Stimulated activated naive CD8-positive, alpha-beta T cell treated with anti-CD3 and anti-CD28 coated beads, Interleukin-15, Interleukin-2, amounts not matched to agents 100 U/mL and 50 U/mL, for 24 hours (primary cell): ENCODE results near the gene SIX4.

Experiments used
- ATAC-seq: fragments of 150-1000 bp; cut with Tn5 transposase; one replicate; pipeline ENCODE4 v1.10.0; 2021
- DNase-seq: peaks from one replicate; pipeline ENCODE4 v3.0.0; 2021

Gene SIX4

DNA sequence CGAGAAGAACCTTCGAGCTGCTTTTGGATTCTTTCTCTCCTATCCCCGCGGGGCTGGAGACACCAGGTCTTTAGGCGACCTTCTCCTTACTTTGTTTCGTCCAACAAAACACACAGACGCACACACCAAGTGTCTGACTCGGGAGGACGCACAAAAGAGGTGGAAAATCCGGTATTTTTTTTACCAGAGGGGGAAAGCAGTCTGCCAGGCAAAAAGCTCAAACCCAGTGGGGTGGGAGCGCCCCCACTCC is 2.1 kb downstream of the SIX4 start:
- DNase-seq (no peak), ATAC-seq (no peak)

DNA sequence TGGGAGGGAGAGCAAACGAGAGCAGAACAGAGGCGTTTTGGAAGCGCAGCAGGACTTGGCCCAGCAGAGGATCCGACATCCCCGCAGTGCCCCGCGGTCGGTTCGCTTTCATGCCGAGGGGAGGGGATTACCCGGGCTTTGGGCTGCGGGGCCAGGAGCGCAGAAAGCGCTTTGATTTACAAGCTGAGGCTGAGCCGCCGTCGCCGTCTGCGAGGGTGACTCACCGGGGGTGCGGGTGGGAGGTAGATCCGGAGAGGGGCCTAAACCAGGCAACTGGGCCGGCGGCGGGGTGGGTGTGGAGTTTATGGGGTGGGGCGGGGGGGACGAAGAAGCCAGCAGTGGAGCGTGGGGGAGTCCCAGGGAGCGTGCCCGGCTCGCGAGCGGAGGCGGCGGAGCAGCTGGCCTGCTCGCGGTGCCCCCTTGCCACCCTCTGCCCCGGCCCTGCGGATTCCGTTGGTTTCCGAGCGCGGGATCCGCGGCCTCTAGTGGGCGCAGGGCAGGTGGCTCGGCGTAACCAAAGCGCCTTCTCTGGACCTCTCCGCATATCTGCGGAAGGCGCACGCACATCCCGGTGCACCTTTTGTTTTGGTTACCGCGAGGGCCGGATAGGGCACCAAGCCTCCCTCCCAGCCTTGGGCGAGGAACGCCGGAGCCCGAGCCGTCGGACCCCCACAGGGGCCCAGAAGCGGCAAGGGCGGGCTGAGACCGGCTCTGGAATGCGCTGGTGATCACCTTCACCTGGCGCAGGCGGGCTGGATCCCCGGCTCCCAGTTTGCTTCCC is 2.6 kb downstream of the SIX4 start:
- peak; percentile 67 for ATAC-seq
- peak; percentile 73 for DNase-seq

DNA sequence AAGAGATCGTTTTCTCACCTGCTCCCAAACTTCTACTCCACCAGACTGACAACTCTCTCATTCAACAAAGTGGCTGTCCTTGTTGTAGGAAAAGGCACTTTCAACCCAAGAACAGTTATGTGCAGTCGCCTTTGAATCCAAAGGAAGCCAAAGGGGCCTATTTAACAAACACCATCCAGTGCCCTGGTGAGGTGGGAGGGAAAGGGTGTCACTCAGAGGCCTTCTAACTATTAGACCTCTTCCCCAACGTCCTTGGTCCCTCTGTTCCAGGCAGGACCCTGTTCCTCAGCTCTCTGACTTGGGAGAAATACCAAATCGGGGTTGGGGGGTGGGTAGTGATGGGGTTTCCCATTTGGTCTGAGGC is 3.2 kb downstream of the SIX4 start:
- no peak for ATAC-seq
- DNase-seq: no peak

DNA sequence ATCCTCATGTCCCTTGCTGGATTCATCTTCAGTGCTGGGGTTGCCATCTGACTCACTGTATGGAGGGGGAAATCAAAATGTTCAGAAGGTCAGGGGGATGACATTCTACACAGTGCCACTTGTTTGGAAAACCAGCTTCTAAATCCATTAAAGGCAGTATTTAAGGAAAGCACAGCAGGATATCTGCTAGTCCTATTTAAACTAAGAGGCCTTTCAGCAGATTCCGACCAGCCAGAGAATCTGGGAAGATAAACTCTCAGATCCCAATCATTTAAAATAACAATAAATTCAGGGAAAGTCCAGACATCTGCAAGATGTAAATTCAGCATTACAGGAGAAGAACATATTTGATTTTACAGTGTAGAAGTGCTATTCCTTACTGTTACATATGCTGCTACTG is 3.8 kb downstream of the SIX4 start:
- DNase-seq (no peak), ATAC-seq (no peak)

DNA sequence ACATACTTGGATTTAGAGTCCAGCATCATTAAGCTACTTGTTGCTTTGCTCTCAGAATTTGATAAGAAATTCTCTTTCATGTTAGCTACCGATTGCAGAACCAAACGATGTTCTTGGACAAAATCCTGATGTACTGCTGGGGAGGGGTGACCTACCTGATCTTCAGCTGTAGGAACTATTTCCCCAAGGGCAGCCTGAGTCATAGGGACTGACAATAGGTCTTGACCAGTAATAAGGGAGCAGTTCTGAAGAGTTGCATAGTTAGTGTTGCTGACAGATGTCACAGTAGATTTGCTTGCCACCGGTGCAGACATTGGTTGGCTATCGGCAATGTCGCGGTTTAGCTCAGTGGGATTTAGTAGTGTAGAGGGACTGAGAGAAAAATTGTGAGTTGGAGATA is 10.6 kb downstream of the SIX4 start:
- ATAC-seq (no peak), DNase-seq (no peak)

DNA sequence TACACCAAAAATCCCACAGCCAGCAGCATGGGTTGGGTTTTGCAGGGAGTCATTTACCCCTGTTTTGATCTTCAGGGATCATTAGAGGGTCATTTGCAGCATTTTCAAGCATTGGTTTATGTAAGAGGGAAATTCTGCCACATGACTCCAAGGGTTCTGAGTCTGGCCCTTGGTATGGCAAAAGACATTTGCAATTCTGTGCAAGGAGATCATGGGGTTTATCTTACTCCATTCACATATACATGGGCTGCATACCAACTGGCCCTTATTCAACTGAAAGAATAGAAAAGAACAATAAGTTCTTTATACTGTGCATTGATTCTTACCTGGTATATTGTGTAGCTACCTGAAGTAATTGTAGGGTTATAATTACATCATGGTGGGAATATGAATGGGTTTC is 13.7 kb downstream of the SIX4 start:
- ATAC-seq (no peak), DNase-seq (no peak)

DNA sequence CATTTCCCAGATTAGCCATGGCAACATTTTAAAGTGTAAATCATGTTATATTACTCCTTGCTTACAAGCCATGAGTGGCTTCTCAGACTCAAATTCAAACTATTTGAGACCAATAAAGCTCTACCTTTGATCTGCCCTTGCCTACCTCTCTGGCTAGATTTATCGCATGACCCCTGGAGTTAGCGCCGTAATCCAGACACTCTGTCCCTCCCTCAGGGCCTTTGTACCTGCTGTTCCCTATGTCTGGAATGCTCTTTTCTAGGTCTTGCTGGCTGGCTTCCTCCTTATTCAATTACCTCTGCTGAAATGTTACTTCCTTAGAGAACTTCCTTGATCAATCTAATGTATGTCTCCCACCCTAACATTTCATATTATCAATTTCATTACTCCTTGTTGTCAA is 16.3 kb downstream of the SIX4 start:
- DNase-seq: no peak
- no peak for ATAC-seq

DNA sequence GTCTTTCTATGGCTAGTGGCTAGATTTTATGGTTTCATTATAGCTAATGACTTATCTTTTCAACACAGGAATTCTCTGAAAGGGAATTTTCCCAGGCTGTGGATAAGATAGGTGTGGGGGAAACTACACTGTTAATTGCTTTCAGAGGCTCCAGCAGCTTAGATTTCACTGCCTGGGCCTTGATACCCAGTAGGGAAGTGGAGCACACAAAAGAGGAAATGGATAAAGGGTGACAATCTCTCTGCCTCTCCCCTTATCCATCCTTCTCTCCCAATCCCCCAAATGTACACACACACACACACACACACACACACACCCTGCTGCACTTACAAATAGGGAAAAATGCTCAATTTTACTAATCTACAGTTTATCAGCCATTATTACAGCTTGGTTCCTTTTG is 19.1 kb downstream of the SIX4 start:
- ATAC-seq: no peak
- DNase-seq: no peak

DNA sequence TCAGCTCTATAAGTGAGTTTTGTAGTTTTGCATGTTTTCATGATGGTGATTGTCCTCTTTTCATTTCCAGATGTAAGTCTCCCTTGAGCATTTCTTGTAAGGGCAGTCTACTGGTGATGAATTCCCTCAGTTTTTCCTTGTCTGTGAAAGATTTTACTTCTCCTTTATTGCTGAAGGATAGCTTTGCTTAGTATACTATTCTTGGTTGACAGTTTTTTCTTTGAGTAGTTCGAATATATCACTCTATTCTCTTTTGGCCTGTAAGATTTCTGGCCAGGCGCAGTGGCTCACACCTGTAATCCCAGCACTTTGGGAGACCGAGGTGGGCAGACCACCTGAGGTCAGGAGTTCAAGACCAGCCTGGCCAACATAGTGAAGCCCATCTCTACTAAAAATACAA is 23.6 kb downstream of the SIX4 start:
- DNase-seq (no peak), ATAC-seq (no peak)

DNA sequence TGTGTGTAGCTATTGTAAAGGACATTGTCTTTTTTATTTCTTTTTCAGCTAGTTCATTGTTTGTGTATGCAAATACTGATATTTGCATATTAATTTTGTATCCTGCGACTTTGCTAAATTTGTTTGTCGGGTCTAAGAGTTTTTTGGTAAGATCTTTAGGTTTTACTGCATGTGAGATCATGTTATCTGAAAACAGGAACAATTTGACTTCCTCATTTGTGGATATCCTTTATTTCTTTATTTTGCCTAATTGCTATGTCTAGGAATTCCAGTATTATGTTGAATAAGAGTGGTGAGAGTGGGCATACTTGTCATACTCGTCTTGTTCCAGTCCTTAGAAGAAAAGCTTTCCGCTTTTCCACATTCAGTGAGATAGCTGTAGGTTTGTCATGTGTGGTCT is 28.8 kb downstream of the SIX4 start:
- DNase-seq (no peak), ATAC-seq (no peak)

DNA sequence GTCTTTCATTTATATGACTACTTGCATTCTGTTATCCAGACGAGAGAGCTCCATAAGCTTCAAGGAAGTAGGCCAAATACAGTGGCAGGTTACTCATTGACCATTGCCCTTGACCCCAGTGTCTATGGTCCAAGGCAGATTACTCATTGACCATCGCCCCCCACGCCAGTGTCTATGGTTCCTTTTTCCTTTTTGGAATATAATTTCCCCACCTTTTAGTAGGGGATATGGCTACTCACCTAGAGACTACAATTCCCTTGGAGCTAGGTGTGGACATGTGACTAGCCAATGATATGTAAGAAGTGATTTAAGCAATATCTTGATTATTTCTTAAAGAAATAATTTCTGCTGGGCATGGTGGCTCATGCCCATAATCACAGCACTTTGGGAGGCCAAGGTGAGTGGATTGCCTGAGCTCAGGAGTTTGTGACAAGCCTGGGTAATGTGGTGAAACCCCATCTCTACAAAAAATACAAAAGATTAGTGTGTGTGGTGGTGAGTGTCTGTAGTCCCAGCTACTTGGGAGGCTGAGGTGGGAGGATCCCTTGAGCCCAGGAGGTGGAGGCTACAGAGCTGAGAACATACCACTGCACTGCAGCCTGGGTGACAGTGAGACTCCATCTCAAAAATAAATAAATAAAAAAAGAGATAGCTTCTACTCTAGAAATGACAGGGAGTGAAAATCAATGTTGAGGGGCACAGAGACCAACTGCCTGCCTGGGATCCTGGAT is 32.6 kb downstream of the SIX4 start:
- ATAC-seq (no peak), DNase-seq (no peak)

DNA sequence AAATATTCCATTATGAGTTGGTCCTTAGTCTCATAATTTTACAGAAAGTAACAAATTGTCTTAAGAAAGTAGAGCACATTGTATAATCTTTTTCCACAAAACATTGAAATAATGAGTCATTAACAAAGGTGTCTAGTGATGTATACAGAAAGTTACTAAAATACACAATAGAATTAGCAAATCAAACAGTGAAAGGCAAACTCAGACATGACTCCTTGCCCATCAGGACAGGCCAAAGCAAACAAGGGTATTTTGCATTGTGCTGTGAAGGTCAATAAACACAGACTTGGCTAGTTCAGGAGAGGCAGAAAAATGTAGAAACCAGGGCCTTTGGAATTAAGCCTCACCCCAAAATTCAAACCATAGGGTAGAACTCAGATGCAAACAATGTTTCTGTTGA is 37.3 kb downstream of the SIX4 start:
- no peak for ATAC-seq
- DNase-seq: no peak

DNA sequence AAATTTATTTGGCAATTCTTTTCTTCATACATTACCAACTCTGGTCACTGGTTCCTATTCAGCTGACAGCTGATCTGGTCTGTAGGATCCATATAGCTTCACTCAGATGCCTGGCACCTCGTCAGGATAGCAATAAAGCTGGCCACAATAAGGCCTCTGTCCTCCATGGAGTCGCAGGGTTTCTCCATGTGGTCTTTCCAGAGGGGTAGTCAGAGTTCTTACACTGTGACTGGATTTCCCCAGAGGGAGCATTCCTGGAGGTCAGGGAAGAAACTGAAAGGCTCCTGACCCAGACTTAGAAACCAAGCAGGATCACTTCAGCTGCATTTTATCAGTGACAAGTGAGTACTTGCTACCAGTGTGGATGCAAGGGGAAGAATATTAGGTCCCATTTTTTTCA is 39.9 kb downstream of the SIX4 start:
- DNase-seq (no peak), ATAC-seq (no peak)

DNA sequence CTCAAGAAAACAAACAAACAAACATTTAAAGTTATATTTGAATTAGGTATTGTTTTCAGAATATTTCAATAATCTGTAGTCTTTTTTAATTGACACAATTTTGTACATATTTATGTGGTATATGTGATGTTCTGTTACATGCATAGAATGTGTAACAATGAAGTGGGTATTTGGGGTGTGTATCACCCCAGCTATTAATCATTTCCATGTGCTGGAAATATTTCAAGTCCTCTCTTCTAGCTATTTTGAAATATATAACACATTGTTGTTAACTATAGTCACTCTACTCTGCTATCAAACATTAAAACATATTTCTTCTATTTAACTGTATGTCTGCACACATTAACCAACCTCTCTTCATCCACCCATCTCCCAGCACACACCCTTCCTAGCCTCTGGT is 42.9 kb downstream of the SIX4 start:
- DNase-seq: no peak

DNA sequence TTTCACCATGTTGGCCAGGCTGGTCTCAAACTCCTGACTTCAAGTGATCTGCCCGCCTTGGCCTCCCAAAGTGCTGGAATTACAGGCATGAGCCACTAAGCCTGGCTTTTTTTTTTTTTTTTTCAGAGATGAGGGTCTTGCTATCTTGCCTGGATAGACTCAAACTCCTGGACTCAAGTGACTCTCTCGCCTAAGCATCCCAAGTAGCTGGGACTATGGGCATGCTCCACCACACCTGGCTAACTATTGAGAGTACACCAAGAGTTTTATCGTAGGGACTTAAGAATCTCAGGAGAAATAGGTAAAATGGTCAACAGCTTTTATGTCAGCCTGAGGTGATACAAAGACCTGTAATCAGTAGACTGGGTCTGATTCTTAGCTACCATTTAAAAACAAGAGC is 43.6 kb downstream of the SIX4 start:
- no peak for DNase-seq
- no peak for ATAC-seq

More for the DNA sequence above, 42.9 kb downstream of the SIX4 start:
- no peak for ATAC-seq

DNA sequence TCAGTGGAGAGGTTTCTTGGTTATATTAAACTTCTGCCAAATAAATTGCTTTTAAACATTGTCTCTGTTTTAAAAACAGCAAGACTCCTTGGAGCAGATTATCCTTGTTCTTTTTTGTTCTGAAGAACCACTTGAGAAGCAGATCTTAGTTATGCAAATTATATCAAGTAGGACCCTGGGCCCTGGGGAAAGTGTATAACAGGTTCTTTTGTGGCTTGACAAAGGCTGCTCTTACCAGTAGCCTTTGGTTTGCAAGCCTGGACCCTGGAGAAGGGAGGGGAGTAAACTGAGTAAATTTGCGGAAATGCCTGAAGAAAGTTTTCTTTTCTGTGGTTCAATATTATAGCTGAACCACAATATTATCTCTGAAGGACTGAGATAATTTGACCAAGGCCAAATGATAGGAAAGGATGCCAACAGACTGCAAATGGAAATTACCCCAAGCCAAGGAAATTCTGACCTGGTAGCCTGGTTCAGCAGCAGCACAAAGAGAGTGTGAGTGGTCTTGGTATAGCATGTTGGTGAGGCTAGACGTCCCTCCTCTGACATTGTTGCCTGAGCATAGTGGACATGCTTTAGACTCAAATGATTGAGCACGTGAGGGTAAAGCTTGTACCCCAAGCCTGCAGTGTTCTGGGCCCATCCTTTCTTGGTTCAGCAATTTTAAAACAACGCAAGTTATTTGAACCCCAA is 44.4 kb downstream of the SIX4 start:
- ATAC-seq: no peak
- DNase-seq: no peak

DNA sequence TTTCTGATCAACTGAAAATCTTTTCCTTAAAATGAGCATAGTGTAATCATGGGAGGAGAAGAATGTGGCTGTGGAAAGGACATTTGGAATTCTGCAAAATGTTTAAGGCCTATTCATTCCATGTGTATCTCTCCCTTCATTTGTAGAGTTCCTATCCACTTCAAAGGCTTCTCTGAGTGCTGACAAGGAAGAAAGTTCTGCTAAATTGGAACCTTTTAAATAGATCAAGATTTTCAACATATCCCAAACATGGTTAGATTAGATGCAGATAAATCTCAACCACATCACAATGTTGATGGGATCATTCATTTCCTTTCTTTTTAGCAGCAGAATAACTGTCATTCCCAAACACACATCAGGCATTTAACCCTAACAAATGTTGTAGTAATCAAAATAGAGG is 46.5 kb downstream of the SIX4 start:
- ATAC-seq (no peak), DNase-seq (no peak)

DNA sequence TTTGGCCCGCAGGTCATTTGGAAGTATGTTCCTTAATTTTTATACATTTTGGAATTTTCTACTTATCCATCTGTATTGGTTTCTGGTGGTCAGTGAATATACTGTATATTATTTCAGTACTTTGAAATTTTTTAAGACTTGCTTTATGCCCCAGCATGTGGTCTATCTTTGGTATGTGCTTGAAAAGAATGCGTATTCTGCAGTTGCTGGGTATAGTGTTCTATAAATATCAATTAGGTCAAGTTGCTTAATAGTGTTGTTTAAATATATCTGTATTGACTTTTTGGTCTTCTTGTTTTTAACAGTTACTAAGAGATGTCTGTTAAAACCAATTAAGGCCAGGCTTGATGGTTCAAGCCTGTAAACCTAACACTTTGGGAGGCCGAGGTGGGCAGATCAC is 53.2 kb downstream of the SIX4 start:
- no peak for ATAC-seq
- DNase-seq: no peak

DNA sequence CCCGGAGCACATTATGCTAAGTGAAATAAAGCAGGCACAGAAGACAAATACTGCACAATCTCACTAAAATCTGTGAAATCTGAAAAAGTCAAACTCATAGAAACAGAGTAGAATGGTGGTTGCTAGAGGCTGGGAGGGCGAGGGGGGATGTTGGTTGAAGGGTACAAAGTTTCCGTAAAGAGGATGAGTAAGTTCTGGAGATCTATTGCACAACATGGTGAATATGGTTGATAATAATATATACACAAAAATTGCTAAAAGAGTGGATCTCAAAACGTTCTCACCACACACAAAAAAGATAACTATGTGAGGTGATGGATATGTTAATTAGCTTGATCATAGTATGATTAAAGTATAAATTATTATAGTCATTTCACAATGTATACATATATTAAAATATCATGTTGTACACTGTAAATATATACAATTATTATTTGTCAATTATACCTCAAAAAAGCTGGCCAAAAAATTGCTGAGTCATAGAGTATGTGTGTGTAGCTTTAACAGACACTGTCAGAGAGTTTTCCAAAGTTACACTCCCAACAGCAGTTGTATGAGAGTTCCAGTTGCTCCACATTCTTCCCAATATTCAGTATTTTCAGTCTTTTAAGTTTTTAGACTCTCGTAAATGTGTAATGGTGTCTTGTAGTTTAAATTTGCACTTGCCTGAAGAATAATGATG is 55.6 kb downstream of the SIX4 start:
- DNase-seq (no peak), ATAC-seq (no peak)

DNA sequence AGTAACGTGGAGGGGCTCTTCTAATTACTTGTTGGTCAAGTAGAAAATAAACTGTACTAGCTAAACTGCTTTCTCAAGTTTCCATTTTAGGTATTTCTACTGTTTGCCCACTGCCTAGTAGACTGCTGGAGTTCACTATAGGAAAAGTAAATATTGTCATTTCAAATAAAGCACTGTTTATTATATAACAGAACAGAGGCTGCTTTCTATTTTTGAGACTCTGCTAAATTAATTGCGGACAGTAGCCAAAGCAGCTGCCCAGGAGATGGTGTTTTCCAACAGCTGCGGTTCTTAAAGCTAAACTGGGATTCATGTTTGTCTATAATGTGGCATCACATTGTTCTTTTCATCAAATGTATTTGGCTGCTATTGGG is 59.0 kb downstream of the SIX4 start:
- no peak for DNase-seq
- ATAC-seq: no peak

DNA sequence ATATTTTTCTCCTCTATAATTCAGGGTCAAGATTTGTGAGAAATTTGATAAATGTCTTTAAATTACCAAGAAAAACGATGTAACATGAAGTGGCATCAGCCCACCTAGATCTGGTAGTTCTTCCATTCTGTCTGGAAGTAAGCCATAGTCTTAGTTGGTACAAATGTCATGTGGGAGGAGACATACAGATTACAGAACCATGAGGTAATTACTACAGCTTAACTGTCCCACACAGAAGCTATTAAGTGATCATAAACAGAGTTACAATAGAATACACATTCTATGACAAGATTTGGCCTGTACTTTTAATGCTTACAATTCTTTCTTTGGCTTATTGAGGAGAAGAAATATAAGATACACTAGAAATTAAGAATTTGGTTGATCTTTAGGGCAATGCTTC is 61.2 kb downstream of the SIX4 start:
- DNase-seq (no peak), ATAC-seq (no peak)

DNA sequence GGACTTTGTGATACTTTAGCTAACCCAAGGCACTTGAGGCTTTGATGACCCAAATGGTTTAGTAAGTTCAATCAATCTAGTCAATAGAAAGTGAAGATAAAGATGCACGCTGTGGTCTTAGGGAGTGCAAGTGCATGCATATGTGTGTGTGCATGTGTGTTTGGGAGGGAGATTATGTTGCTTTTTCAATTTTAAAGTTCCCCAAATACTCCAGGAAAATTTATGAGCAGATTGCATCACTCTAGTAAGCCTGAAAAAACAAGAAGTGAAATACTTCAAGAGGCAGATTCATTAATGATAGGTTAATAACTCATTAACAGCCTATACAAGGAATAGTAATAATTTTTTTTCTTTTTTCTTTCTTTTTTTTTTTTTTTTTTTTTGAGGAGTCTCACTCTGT is 62.4 kb downstream of the SIX4 start:
- ATAC-seq (no peak), DNase-seq (no peak)
